Measurements from ENCODE around the gene POLH. TPM values are rescaled to one million over a fixed set of nuclear protein-coding genes. Genes with fewer than 3 reads are reported as not detected.
"Not testable (repeated sequence)": the region's sequence is repeated elsewhere in the genome, so short reads cannot be mapped to it uniquely, and the experiment has no call there.

The POLH gene
- total and polyA plus RNA-seq, 7 donors = 1.7 to 6.8 (median 5.2) TPM

- no peaks in the 10 kb centered on the region for H3K9me3 ChIP-seq
- WGBS, 3 donors = 90 to 96% (median 91%) methylated on average over 8 of the region's 8 CpGs
- no peak for DNase-seq
- H3K4me1 ChIP-seq = no peaks in the 10 kb centered on the region
- no peak overlapping the region for H3K4me3 ChIP-seq
- intact Hi-C loops (cut with DNase I) = no loop called here
- ATAC-seq = no peak
- H3K27ac ChIP-seq = no peak overlapping the region
- TF ChIP-seq CTCF (IDR thresholded peaks at IDR 0.05) = no peak
- H3K27me3 ChIP-seq (ENCODE audit: insufficient read depth in 3 of 3, low read length in 2 of 3) = no peaks in the 10 kb centered on the region
- H3K36me3 ChIP-seq (ENCODE audit: insufficient read depth in 1 of 2, low read depth in 1 of 2) = peaks cover 3 to 96% of the 10 kb centered on the region in 2 donors
Measured at GRCh38 chr6:43541774-43542471, 34.1 kb upstream of the POLH start.

- Histone ChIP-seq H3K9me3 (no peaks in the 10 kb centered on the region), H3K36me3 (ENCODE audit: insufficient read depth in 1 of 2, low read depth in 1 of 2) (peaks cover 12 to 99% of the 10 kb centered on the region in 2 donors), H3K4me1 (no peaks in the 10 kb centered on the region), H3K27me3 (ENCODE audit: insufficient read depth in 3 of 3, low read length in 2 of 3) (no peaks in the 10 kb centered on the region), H3K27ac (no peak overlapping the region), H3K4me3 (no peak overlapping the region)
- WGBS, 3 donors = 52 to 72% (median 54%) methylated on average over 4 of the region's 4 CpGs
- intact Hi-C loops (cut with DNase I) = no loop called here
- TF ChIP-seq CTCF (IDR thresholded peaks at IDR 0.05) = no peak
- no peak for ATAC-seq
- DNase-seq = no peak
Measured at GRCh38 chr6:43544461-43544860, 31.5 kb upstream of the POLH start.

- WGBS, 3 donors = 83 to 92% (median 86%) methylated on average over 3 of the region's 3 CpGs
- no peak for DNase-seq
- Histone ChIP-seq H3K36me3 (ENCODE audit: insufficient read depth in 1 of 2, low read depth in 1 of 2) (peaks cover 26 to 100% of the 10 kb centered on the region in 2 donors), H3K9me3 (no peaks in the 10 kb centered on the region), H3K27me3 (ENCODE audit: insufficient read depth in 3 of 3, low read length in 2 of 3) (no peaks in the 10 kb centered on the region), H3K27ac (no peak overlapping the region), H3K4me3 (no peak overlapping the region), H3K4me1 (no peaks in the 10 kb centered on the region)
- no peak for TF ChIP-seq CTCF (IDR thresholded peaks at IDR 0.05)
- no peak for ATAC-seq
- intact Hi-C loops (cut with DNase I) = loop anchor here in 1 of 2 donors (2.0 kb wide), 1 partner anchor 40 kb away; no protein-coding TSS in a partner anchor
Measured at GRCh38 chr6:43547222-43547621, 28.8 kb upstream of the POLH start.

- ATAC-seq; intact Hi-C loops (cut with DNase I); H3K9me3 ChIP-seq; DNase-seq; H3K4me3 ChIP-seq; H3K27me3 ChIP-seq (ENCODE audit: insufficient read depth in 3 of 3, low read length in 2 of 3); H3K27ac ChIP-seq; H3K4me1 ChIP-seq: not testable (repeated sequence)
- 95 to 97% (median 96%) methylated on average over 5 to 7 of the region's 7 CpGs for WGBS, 3 donors
- H3K36me3 ChIP-seq (ENCODE audit: insufficient read depth in 1 of 2, low read depth in 1 of 2) = peaks cover 21 to 100% of the 10 kb centered on the region in 2 donors
Measured at GRCh38 chr6:43557620-43558019, 18.4 kb upstream of the POLH start.

GRCh38 chr6:43559328-43559727 lies 16.7 kb upstream of the POLH start:
- Histone ChIP-seq H3K27me3 (ENCODE audit: insufficient read depth in 3 of 3, low read length in 2 of 3) (no peaks in the 10 kb centered on the region), H3K4me1 (no peaks in the 10 kb centered on the region), H3K9me3 (no peaks in the 10 kb centered on the region), H3K27ac (no peak overlapping the region), H3K4me3 (no peak overlapping the region), H3K36me3 (ENCODE audit: insufficient read depth in 1 of 2, low read depth in 1 of 2) (peaks cover 21 to 100% of the 10 kb centered on the region in 2 donors)
- TF ChIP-seq CTCF (IDR thresholded peaks at IDR 0.05) = no peak
- DNase-seq (no peak), ATAC-seq (no peak)
- intact Hi-C loops (cut with DNase I) = no loop called here

All from psoas muscle (tissue), 8 donors.